ENCODE results near the gene TMF1. TPM values are rescaled to one million over a fixed set of nuclear protein-coding genes. Genes with fewer than 3 reads are reported as not detected.

TMF1 gene
- total and polyA plus RNA-seq, 12 donors = 6.9 to 41.9 (median 27.3) TPM

- H3K4me1 ChIP-seq (replicated peaks in 1 of 2) = peaks cover 72 to 86% of the 10 kb centered on the region in 2 donors
- peak overlapping the region in 3 of 5 donors; percentile 38 to 66 (median 62) for H3K27ac ChIP-seq
- peaks cover 0 to 7% of the 10 kb centered on the region in 2 donors for H3K36me3 ChIP-seq (replicated peaks in 1 of 2)
- TF ChIP-seq POLR2A (IDR thresholded peaks at IDR 0.05) (peak in 1 of 2 donors; percentile 36), CTCF (IDR thresholded peaks at IDR 0.05) (no peak)
- no peaks in the 10 kb centered on the region for H3K27me3 ChIP-seq
- intact Hi-C loops (cut with DNase I) = no loop called here
- no peak for DNase-seq
- 43 to 58% (median 51%) methylated on average over 3 of the region's 3 CpGs for WGBS, 4 donors
- H3K4me3 ChIP-seq = peak overlapping the region in 1 of 4 donors; percentile 15
- H3K9me3 ChIP-seq (replicated peaks in 1 of 3) = no peaks in the 10 kb centered on the region
Measured at GRCh38 chr3:69090021-69090420, 37.9 kb upstream of the TMF1 start.

GRCh38 chr3:69088063-69088462, 35.9 kb upstream of the TMF1 start:
- DNase-seq = no peak
- H3K27me3 ChIP-seq = no peaks in the 10 kb centered on the region
- H3K4me3 ChIP-seq = peak overlapping the region in 1 of 4 donors; percentile 92
- H3K27ac ChIP-seq = peak overlapping the region in 4 of 5 donors; percentile 17 to 96 (median 58)
- peaks cover 0 to 7% of the 10 kb centered on the region in 2 donors for H3K36me3 ChIP-seq (replicated peaks in 1 of 2)
- WGBS, 4 donors = 21 to 58% (median 40%) methylated on average over 1 to 2 of the region's 2 CpGs
- H3K9me3 ChIP-seq (replicated peaks in 1 of 3) = no peaks in the 10 kb centered on the region
- TF ChIP-seq CTCF (IDR thresholded peaks at IDR 0.05) = no peak
- TF ChIP-seq POLR2A (IDR thresholded peaks at IDR 0.05) = no peak
- intact Hi-C loops (cut with DNase I) = no loop called here
- peaks cover 67 to 81% of the 10 kb centered on the region in 2 donors for H3K4me1 ChIP-seq (replicated peaks in 1 of 2)

- 53 to 71% (median 64%) methylated on average over 3 of the region's 3 CpGs for WGBS, 4 donors
- peak in 1 of 7 donors; percentile 39 for DNase-seq
- Histone ChIP-seq H3K9me3 (replicated peaks in 1 of 3) (no peaks in the 10 kb centered on the region), H3K36me3 (replicated peaks in 1 of 2) (peaks cover 0 to 7% of the 10 kb centered on the region in 2 donors), H3K4me1 (replicated peaks in 1 of 2) (peaks cover 59 to 81% of the 10 kb centered on the region in 2 donors), H3K4me3 (peak overlapping the region in 1 of 4 donors; percentile 92), H3K27me3 (no peaks in the 10 kb centered on the region), H3K27ac (peak overlapping the region; percentile 66 to 96 (median 90))
- no peak for TF ChIP-seq POLR2A (IDR thresholded peaks at IDR 0.05)
- TF ChIP-seq CTCF (IDR thresholded peaks at IDR 0.05) = no peak
- intact Hi-C loops (cut with DNase I) = no loop called here
Measured at GRCh38 chr3:69087030-69087791, 35.1 kb upstream of the TMF1 start.

GRCh38 chr3:69085833-69086722, 33.9 kb upstream of the TMF1 start:
- H3K27me3 ChIP-seq = no peaks in the 10 kb centered on the region
- no peaks in the 10 kb centered on the region for H3K9me3 ChIP-seq (replicated peaks in 1 of 3)
- peaks cover 49 to 74% of the 10 kb centered on the region in 2 donors for H3K4me1 ChIP-seq (replicated peaks in 1 of 2)
- TF ChIP-seq CTCF (IDR thresholded peaks at IDR 0.05) = no peak
- TF ChIP-seq POLR2A (IDR thresholded peaks at IDR 0.05) = peak in 1 of 2 donors; percentile 72
- intact Hi-C loops (cut with DNase I) = no loop called here
- H3K27ac ChIP-seq = peak overlapping the region; percentile 66 to 96 (median 90)
- peak overlapping the region; percentile 58 to 92 (median 66) for H3K4me3 ChIP-seq
- WGBS, 4 donors = 0 to 2% (median 1%) methylated on average over 7 to 8 of the region's 8 CpGs
- peak; percentile 88 to 97 (median 95) for DNase-seq
- peaks cover 0 to 6% of the 10 kb centered on the region in 2 donors for H3K36me3 ChIP-seq (replicated peaks in 1 of 2)

Measured in adrenal gland (tissue), 12 donors.